ENCODE results near the gene IL23A. TPM values are rescaled to one million over a fixed set of nuclear protein-coding genes. Genes with fewer than 3 reads are reported as not detected.

IL23A gene
- total and polyA plus RNA-seq, 12 donors: 0.29 to 1.3 (median 0.64) TPM; not detected in 5

- intact Hi-C loops (cut with DNase I): no loop called here
- Histone ChIP-seq H3K36me3 (replicated peaks in 1 of 2) (peaks cover 0 to 9% of the 10 kb centered on the region in 2 donors), H3K9me3 (replicated peaks in 1 of 3) (no peaks in the 10 kb centered on the region), H3K27ac (peak overlapping the region in 4 of 5 donors; percentile 84 to 95 (median 92)), H3K4me3 (peak overlapping the region in 3 of 4 donors; percentile 63 to 89 (median 84)), H3K4me1 (replicated peaks in 1 of 2) (peaks cover 48 to 61% of the 10 kb centered on the region in 2 donors), H3K27me3 (no peaks in the 10 kb centered on the region)
- DNase-seq: no peak
- TF ChIP-seq POLR2A (IDR thresholded peaks at IDR 0.05): no peak
- TF ChIP-seq CTCF (IDR thresholded peaks at IDR 0.05): no peak
- WGBS, 4 donors: 60 to 67% (median 62%) methylated on average over 5 of the region's 5 CpGs
Observed at GRCh38 chr12:56298828-56299227, 39.9 kb upstream of the IL23A start.

GRCh38 chr12:56299308-56299852, 39.3 kb upstream of the IL23A start:
- Histone ChIP-seq H3K4me1 (replicated peaks in 1 of 2) (peaks cover 48 to 61% of the 10 kb centered on the region in 2 donors), H3K36me3 (replicated peaks in 1 of 2) (peaks cover 0 to 9% of the 10 kb centered on the region in 2 donors), H3K4me3 (peak overlapping the region; percentile 63 to 89 (median 86)), H3K27me3 (no peaks in the 10 kb centered on the region), H3K9me3 (replicated peaks in 1 of 3) (no peaks in the 10 kb centered on the region), H3K27ac (peak overlapping the region; percentile 84 to 95 (median 91))
- TF ChIP-seq CTCF (IDR thresholded peaks at IDR 0.05) (no peak), POLR2A (IDR thresholded peaks at IDR 0.05) (no peak)
- DNase-seq: peak in 2 of 7 donors; percentile 25 to 31
- intact Hi-C loops (cut with DNase I): no loop called here
- WGBS, 4 donors: 0 to 1% (median 0%) methylated on average over 8 to 10 of the region's 10 CpGs

- peak within 1 kb of the TSS; percentile 84 to 95 (median 91) for H3K27ac ChIP-seq
- WGBS, 4 donors: 0% methylated on average over 15 to 63 of the region's 63 CpGs
- H3K4me3 ChIP-seq: peak within 1 kb of the TSS; percentile 63 to 89 (median 86)
- peak; percentile 82 to 93 for TF ChIP-seq POLR2A (IDR thresholded peaks at IDR 0.05)
- TF ChIP-seq CTCF (IDR thresholded peaks at IDR 0.05): peak in 1 of 6 experiments; percentile 11
- peaks cover 0 to 6% of the 10 kb centered on the region in 2 donors for H3K36me3 ChIP-seq (replicated peaks in 1 of 2)
- intact Hi-C loops (cut with DNase I): no loop called here
- no peaks in the 10 kb centered on the region for H3K9me3 ChIP-seq (replicated peaks in 1 of 3)
- peaks cover 48 to 61% of the 10 kb centered on the region in 2 donors for H3K4me1 ChIP-seq (replicated peaks in 1 of 2)
- no peaks in the 10 kb centered on the region for H3K27me3 ChIP-seq
- DNase-seq: peak; percentile 99 to 100 (median 99)
Observed at GRCh38 chr12:56299853-56300643, 38.6 kb upstream of the IL23A start, which contains the start of gene CS. Gene CS, minus strand, starts transcription at chr12:56300330. Its CDS starts 129 bp downstream, at chr12:56300201.
